Fibroblast of skin of left biceps (primary cell): ENCODE data around the gene PDE8B.

Source experiments
- DNase-seq, 2 experiments: peaks; one replicate each; pipeline ENCODE4 v3.0.0-alpha.2; 2013; ENCODE audit warnings: low read depth in 2 of 2

PDE8B gene

DNA sequence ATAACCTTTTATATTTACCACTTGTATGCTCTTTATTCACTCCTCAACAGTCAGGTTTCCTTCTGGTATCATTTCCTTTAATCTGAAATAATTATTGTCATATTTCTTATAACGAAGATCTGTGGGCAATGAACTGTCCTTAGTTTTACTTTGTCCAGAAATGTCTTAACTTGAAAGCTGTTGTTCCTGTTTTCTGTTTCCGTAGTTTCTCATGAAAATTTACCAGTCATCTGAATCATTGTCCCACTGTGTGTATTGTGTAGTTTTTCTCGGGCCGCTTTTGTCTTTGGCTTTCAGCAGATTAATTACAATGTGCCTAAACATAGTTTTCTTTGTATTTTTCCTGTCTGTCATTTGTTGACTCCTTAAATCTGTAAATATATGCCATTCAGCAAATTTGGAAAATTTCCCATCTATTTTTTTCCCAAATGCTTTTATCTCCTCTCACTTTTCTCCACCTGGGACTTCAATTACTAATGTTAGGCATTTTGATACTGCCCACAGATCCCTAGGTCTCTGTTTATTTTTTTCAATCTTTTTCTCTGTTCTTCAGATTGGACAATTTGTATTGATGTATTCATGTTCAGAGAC is 74.9 kb downstream of the PDE8B start:
- DNase-seq = no peak

DNA sequence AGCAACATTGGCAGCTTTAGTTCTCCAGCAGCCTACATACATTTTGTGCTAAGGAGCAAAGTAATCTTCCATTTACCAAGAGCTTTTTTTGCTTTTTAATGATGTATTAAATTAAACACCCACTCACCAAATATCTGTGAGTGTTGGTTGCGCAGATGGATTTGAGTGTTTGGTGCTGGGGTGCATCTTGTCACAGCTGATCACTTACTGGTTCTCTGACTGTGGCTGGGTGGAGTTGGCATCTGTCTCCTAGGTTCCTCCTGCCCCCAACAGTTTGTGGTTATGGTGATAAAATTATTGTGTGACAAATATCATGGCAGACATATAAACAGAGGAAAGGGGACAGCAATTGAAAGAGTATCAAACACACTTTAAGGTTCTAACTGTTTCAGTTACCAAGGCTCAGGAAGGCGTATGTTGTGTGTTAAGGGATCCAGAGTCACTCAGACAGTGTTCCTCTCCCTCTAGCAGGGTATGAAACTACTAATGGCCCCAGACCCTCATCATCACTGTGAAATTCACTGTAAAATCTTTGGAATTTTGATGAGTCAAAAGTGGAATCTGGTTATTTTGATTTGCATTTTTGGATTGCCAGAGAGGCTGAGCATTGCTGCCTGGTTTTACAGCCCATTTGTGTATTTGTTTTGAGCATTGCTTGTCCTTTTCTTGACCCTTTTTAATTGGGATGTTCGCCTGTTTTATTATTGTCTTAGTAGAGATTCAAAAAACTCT is 81.7 kb downstream of the PDE8B start:
- DNase-seq = peak; percentile 40 to 53

DNA sequence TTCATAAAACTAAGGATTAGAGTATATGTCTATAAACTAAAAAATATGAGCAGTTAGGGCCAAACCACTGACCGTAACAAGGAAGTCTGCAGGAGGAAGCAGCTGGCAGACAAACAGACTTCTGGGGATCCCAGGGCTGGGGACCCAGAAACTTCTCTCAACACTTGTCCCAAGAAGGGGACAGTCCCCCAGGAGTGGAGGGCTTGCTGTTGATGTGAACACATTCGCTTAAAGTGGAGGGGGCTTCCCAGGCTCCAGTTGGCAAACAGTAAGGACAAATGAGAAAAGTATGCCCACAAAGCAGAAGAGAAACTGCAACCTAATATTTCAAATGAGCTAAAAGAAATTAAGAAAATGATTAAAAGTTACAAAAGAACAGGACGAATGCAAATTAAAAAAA is 83.7 kb downstream of the PDE8B start:
- no peak for DNase-seq

DNA sequence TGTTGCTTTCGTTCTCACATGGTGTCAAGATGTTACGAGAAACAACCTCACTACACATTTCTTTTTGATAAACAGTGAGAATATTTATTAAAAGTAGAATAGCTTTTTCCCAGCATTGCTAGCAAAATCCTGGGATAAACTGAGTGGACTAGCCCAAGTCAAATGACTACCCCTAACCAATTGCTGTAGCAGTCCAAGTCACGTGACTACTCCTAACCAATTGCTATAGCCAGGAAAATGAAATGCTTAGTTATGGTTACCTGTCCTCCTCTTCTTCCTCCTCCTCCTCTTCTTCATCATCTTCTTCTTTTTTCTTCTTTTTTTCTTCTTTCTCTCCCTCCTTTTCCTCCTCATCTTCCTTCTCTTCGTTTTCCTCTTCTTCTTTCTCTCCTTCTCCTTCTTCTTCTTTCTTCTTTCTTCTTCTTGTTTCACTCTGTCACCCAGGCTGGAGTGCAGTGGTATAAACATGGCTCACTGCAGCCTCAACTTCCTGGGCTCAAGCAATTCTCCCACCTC is 85.4 kb downstream of the PDE8B start:
- no peak for DNase-seq

DNA sequence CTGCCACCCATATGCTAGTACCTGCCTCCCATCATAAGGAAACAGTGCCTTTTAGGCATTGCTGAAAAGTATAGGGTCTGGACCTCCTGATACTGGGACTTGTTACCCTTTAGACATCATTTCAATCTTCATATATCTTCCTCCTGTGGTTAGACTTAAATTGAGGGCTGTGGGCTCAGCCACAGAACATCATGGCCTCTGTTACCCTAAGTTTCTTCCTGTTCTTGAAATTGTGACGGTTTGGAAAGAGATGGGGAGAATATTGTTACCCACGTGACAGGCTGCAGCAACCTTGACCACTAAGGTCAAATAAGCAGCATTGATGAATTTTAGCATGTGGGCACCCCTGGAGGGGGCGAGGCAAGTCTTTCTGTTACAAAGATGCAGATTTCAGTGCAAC is 87.7 kb downstream of the PDE8B start:
- DNase-seq = no peak

DNA sequence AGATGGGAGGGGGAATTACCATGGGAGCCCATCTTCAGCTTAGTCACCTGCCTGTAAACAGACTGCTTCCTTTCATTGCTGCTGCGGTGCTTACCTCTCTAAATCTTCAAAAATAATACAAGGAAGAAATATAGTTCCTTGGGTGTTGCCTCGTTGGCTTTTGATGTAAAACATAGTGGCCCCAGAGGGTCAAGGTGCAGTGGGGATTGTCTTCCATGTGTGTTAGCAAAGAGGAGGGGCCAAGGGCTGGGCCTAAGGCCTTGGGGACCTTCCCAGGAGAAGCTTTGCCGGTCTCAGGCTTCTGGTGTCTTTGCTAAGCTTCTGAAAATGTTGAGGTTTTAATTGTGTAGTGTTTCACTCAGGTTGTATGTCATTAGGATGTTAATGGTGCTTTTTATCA is 90.0 kb downstream of the PDE8B start:
- no peak for DNase-seq

DNA sequence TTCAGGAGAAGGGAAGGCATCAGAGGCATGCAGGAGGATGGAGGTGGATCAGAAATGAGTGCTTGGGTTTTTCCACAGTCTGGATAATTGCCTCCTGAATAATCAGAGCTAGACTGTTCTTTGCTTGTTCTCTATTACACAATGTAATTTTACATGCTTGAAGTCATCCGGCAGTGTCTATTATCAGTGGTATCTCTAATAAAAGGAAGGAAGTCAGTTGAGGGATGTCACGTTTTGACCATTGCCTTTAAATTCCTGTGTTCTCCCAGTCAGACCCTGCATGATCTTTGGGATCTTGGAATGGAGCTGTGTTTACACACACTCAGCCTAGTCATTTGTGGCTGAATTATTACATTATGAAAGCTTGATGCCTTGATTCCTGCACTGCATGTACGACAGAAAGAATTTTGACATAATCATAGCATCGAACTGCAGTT is 91.0 kb downstream of the PDE8B start:
- peak; percentile 49 to 53 for DNase-seq

DNA sequence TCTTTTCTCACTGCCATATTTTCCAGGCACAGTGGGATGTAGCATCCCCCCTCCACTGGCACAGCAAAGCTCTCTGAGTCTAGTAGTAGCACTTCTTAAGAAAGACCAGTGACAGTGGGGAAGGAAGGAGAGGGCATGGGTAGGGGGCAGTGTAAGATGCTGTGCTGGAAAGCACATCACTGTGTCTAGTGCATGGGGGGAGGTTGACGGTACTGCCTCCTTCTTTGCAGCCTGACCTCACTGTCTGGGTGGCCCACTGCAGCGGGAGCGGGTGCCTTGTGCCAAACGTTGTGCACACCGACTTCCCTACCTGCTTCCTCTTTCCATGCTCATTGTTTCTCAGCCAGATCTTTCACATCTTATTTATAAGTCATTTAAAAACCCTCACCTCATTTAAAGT is 91.8 kb downstream of the PDE8B start:
- no peak for DNase-seq

DNA sequence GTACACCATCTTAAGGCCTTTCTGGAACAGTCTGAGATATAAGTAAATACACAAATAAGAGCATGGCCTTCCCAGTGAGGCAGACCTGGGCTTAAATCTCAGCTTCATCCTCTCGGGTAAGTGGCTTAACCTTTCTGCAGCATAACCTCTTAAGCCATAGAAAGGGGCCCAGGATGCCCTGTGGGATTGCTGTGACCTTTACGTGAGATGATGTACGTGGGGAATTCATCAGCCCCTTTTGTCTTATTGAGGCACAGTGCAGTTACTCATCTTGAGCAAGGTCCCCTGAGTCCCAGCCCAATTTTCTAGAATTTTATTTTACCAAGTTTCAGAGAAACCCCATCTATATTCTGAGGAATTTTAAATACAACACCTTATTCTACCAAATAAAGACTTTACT is 92.2 kb downstream of the PDE8B start:
- DNase-seq = no peak

DNA sequence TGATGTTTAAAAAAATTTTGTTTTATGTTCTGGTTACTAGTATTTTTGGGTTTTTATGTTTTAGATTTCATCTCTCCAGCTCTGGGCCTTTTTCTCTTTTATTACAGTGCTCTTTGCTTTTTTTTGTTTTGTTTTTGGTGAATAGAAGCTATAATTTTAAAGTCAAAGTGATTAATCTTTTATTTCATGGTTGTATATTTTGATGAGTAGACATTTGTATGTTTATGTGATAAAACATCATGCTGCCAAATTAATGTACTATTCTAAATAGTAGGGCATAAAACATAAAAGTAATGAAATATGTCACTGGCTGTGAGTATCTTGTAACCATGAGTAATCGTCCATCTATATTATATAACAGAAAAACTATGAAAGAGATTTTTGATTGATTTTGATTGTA is 93.9 kb downstream of the PDE8B start:
- no peak for DNase-seq

DNA sequence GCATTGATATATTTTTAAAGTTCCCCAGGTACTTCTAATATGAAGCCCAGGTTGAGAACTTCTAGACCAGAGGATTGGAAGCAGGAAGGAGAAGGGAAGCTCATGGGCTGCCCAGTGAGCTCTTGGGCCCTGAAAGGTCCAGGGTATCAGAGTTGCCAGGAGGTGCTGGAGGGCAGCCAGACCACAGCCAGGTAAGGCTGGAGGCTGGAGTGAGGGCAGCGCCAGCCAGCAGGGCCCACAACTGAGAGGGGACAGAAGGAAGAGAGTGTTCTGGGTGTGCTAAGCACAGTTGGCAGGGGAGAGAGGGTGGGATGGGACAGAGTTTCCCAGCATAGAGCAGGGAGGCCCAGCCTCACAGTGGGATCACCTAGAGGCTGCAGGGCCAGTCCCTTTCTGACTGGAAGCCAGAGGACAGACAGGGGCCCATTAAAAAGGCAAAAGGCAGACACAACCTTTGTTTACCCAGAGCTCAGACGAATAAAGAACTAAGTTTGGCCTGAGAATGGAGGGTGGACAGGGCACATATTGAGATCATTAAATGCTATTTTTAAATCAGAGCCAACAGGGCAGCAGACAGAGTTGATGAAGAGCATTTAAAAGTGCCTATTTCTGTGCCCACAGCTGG is 94.9 kb downstream of the PDE8B start:
- DNase-seq = no peak

DNA sequence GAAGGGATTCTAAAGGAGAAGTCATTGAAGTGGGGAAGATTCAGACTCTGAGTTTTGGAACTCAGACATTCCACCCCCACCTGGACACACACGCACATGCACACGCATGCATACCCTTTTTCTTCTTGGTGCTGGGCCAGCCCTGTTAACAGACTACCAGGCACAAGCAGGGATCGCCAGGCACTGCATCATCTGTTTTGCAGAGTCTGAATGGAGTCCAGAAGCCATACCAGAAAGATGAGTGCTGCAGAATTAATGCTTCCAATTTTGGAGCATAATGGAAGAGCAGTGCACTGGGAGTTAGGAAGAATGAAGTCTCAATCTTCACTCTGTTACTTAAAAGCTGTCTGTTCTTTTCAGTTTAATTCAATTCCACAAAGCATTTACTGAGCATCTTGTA is 95.5 kb downstream of the PDE8B start:
- DNase-seq = peak; percentile 62 to 66

DNA sequence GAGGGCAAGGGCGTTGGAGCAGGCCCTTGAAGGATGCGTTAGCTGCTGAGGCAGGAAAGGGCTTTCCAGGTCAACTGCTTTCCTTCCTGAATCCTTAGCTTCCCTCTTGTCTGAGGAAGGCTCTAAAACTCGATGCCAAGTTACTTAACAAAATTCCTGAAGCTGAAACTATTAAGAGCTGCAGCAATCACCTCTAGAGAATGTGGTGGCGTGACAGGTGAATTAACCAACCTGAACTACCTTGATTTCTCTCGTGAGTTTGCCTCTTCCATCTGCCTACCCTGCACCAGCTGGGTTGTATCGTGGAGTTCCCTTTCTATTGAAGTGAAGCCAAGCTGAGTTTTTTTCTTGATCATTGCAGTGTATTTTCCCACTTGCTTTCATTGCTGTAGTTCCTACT is 96.1 kb downstream of the PDE8B start:
- DNase-seq = no peak

DNA sequence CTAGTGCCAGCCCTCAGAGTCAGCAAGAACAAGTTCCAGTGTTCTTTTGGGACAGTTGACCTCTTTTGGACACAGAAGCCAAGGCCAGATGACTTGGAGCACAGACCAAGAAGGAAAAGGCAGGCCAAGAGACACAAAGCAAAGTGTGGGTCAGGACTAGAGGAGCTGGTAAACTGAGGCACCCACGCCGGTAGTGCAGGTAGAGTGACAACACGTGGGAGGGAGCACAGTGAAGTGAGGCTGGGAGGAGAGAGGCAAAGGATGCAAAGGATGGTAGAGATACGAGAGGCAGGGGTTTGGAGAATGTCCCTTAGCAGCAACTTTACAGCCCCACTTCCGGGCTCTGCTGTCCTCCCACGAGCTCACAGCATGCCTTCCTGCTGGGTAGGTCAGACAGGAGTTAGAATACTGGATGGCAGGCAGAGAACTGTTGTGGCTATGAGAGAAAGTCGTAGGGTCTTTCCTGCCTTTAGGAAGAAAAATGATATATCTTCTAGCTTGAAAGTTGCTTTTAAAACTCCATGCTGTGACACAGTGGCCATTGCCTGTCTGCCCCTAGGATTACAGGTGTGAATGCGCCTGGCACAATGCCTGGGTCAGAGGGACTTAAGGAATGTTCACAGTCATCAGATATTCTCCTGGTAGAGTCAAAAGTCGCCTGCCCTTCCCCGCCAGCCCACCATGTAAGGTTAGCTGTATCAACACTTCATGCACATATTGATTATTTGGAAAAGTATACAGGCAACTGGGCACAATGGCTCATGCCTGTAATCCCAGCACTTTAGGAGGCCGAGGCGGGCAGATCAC is 97.9 kb downstream of the PDE8B start:
- no peak for DNase-seq

DNA sequence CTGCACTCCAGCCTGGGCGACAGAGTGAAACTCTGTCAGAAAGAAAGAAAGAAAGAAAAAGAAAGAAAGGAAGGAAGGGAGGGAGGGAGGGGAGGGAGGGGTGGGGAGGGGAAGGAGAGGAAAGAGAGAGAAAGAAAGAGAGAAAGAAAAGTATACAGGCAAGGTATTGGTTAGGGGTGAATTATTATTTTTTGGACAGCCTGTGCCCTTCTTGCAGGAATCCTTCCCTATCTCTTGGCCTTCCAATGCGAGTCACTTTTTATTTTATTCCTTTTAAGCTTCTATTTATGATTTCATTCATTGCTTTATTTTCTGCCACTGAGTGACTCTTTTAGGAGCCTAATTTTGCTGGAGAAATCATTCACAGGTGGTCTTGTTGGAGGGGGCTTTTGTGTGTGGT is 98.7 kb downstream of the PDE8B start:
- no peak for DNase-seq

DNA sequence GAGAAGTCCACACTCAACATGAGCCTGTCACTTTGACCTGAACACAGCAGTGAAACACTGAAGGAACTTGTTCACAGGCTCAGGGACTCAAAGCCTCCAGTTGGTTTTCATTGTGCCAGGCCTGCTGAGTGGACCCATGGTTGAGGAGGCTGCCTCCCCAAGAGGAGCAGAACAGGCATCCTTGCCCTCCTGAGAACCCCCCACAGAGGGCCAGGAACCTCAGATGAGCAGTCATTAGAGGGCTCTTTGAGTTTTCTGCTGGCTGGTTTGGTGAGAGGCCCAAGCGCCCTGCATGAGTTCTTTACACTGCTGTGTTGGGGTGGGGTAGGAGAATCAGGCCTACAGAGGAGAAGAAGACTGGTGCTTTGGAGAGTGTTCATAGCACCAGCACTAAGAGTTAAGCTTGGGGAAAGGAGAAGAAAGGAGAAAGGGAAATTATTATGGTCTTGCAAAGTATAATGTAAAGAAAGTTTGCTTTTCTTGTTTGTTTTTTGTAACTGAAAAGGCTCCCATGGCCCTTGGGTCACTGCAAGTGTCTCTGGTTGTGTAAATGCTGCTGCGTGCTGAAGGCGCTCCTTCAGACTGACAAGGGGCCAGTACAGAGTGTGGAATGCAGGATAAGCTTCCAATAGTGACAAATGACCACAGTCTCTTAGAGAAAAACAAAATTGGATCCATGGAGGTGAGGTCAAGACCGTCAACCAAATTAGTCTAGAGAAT is 100.2 kb downstream of the PDE8B start:
- DNase-seq = no peak

DNA sequence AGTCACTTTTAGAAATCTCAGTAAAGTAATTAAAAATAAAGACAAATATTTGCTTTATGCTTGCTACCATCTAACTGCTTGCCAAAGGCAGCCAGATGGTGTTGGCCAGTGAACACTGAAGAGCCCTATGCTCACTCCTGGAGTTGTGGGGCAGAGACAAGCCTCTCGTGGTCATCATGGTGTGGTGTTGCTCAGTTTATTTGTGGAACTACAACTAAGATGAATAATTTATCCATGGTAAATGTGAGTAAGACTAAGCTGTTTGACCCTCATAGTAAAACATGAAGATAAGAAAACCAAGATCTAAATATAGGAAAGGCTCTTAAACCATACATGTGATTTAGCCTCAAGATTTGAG is 100.7 kb downstream of the PDE8B start:
- DNase-seq = no peak

DNA sequence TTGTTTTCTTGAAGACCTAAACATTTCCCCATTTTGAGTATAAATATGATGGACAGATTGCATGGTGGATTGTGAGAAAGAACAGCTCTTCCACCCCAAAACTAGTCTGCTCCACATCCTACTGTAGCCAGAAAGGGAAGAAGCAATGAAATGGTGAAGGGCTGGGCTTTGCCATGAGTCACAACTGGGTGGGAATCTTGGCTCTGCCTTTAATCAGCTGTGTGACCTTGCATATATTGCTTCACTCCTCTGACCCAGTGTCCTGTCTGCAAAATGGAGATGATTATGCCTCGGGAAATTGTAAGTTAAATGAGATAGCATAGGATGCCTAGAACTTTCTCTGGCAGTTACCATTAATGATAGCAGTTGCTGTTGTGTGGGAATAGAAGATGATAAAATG is 101.9 kb downstream of the PDE8B start:
- no peak for DNase-seq

DNA sequence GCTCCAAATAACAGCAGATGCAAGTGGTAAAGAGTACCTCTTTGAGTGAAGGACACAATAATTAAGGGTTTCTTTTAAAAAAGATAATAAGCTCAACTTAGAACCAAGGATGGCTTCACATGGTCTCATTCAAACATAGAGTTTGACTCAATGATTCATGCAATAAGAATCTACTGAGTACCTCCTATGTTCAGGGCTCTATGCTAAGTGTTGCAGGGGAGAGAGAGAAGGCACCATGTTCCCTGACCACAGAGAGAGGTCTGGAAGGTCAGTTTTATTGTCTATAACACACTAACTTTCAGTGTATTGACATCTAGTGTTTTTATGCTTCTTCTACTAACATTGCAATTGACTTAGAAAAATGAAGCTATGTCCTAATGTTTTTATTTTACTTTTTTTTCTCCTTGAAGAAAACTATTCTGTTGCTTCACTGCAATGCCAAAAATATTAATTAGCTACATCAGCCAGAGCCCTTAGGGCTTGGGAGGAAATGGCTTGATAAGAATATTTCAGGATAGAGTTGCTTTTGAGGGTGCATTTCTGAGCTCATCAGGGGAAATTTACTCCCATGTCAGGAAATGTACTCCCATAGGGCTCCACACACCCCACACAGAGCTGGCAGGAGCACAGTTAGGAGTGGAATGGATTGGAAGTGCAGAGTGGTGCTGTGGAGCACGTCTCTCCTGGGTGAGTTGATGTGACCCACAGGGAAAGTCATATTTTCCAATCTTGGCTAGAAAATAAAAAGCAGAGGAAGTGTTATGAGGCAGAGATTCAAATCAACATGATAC is 106.6 kb downstream of the PDE8B start:
- DNase-seq = no peak

DNA sequence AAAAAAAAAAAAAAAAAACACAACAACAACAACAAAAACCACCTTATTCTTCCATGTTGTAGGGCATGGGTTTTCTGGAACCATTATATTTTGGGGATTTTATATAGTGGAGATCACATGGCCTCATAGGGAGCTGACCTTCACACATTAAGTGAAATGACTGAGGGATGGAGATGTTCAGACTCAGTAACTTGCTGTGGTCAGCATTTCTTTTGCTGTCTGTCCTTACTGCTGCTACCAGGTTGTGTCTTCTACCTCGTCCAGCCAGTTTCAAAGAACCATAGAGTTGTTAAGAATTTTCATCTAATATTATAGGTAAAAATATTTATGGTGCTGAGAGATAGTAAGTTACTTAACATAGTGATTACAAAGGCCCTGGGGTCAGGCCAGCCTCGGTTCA is 107.6 kb downstream of the PDE8B start:
- no peak for DNase-seq
